HG03565 (cell line): ENCODE measurements around the gene MUSK.
"Not testable (repeated sequence)": the region's sequence is repeated elsewhere in the genome, so short reads cannot be mapped to it uniquely, and the experiment has no call there.

Experiments used
- ATAC-seq: cut with Tn5 transposase; IDR thresholded peaks from one replicate; pipeline ENCODE4 v1.9.1; 2021; ENCODE audit warnings: mild to moderate bottlenecking, moderate library complexity; ENCODE audit not compliant: unreplicated experiment

The MUSK gene

DNA sequence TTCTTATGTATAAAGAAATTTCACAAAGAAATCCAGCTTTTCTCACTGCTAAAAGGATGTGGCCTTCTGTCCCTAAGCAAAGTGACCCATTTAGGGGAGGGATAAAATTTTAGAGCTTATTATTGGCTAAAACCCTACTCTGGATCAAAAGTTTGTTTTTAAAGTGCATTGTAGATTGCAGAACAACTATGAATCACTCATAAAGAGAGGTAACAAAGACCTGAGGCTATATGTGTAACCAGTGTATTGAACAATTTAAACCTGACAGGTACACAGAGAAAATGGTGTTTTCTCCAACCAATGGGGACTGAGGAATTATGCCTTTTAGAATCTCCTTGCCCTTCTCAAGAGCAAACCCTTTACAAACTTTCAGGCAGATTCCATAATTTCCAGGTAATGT, 86.6 kb downstream of the MUSK start:
- no peak for ATAC-seq

- ATAC-seq: no peak
Measured at GRCh38 chr9:110758201-110758600, 89.6 kb downstream of the MUSK start.

GRCh38 chr9:110762783-110763182, 94.2 kb downstream of the MUSK start:
- no peak for ATAC-seq

- ATAC-seq: no peak
Measured at GRCh38 chr9:110763568-110763967, 95.0 kb downstream of the MUSK start.

- no peak for ATAC-seq
Measured at GRCh38 chr9:110764006-110764405, 95.4 kb downstream of the MUSK start.

DNA sequence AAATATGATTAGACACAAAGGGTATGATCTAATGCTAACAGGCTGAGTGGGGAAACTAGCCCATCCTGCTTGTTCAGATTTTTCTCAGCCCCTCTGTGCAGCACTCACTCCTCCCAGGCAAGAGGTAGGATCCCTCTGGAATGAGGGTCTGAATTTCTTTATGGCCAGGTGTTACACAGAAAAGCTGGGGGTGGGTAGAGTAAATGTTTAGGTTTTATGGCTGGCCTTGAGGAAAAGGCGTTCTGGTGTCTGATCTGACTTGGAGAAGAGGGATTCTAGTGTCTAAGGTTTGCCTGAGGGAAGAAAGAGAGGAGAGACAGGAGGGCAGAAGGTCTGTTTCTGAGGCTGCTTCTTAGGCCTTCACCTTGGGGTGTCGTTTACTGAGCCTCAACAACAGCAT, 97.3 kb downstream of the MUSK start:
- ATAC-seq: no peak

GRCh38 chr9:110767559-110768063, 99.0 kb downstream of the MUSK start:
- ATAC-seq: no peak

GRCh38 chr9:110768886-110769285, 100.3 kb downstream of the MUSK start:
- ATAC-seq: no peak

- no peak for ATAC-seq
Measured at GRCh38 chr9:110769667-110770066, 101.1 kb downstream of the MUSK start.

DNA sequence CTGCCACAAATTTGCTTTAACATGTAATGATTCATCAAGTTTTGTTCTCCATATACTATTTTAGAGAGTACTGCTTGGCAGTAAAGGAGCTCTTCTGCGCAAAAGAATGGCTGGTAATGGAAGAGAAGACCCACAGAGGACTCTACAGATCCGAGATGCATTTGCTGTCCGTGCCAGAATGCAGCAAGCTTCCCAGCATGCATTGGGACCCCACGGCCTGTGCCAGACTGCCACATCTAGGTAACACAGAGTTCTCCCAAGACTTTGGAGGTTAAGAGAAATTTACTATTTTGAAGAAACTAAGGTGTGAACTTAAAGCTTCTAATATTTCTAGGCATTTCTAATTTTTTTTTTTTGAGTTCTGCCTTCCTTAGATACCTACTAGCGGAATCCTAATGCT, 107.1 kb downstream of the MUSK start:
- no peak for ATAC-seq

GRCh38 chr9:110776221-110776620, 107.6 kb downstream of the MUSK start:
- no peak for ATAC-seq

DNA sequence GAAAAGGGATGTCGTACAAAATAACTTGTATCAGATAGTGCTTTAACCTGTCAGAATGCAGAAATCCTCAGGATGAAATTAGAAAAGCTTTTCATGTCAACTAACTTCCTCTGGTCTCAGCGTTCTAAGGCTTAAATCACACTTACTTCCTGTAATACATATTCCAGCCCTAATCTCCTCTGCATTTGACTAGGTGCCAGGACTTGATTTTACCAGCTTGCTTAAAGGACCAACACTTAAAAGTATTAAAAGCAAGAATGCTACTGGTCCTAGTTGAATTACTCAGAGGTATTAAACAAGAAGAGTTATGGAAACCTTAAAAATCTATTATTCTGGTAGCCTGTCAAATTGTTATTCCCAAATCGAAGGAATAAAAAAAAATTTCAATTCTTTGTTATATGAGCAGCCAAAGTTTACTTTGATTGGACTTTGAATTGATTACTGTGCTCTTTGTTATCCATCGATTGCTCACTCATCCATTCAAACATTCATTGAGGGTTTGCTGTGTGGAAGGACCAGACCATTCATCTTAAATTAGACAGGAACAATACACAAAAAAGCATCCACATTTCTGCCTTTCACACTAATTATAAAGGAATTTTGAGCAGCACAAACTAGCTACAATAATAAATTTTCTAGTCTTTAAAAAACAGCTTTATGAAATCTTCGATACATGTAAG, 108.7 kb downstream of the MUSK start:
- no peak for ATAC-seq

DNA sequence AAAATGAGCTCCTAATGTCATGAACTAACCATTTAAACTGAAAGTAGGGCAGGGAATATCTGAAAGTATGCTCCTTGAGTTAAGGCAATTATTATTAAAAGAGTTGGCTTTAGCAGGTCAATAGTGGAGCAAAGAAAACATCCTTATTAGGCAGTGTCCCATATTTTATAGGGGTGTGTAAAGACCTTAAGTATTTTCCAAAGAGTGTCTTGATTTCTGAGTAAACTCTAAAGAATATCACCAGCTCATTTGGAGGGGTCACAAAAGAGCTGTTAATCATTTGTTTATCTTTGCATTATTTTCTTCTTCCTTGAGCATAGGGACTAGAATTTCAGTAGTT, 109.3 kb downstream of the MUSK start:
- ATAC-seq: no peak

DNA sequence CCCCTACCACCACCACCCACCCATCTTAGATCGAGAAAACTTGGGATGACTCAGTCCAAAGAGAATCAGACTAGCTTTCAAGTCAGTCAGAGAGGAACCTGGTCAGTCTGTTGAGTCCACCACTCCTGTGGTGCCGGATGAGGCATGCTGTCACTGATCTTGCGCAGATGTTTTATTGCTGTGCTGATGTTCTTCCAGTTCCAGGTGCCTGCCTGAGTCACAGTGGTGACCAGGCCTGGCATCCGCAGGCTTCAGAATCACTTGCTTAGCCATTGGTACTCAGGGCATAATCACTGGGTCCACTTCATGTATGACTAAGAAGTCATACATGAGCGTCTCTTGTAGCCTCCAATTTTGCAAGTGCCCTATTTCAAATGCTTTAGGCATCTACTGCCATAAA, 114.1 kb downstream of the MUSK start:
- ATAC-seq: no peak

DNA sequence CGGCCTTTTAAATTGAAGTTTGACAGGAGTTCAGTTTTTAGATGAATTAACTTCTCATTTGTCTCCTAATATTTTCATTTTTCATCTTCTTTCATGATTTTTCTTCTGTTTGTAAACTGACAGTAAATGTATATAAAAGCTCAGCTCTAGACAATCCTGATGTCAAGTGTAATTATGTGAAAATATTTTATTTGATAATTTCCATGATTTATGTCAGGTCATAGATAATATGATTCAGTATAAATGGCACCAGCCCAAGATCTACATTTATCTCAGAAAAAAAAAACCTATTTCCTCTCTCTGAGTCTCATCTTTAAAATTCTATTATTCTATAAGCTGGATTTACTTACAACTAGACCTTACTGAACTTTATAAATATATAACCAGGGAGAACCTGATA, 115.7 kb downstream of the MUSK start:
- ATAC-seq: no peak

- ATAC-seq: no peak
Measured at GRCh38 chr9:110785166-110785565, 116.6 kb downstream of the MUSK start.

DNA sequence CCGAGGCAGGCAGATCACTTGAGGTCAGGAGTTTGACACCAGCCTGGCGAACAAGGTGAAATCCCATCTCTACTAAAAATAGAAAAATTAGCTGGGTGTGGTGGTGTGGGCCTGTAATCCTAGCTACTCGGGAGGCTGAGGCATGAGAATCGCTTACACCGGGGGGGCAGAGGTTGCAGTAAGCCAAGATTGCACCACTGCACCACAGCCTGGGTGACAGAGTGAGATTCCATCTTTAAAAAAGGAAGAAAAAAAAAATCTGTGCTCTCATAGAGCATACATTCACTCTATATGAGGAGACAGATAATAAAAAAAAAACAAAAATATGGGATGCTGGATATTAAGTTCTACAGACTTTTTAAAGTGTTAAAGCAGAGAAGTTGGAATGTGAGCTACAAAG, 119.8 kb downstream of the MUSK start:
- not testable (repeated sequence) for ATAC-seq

DNA sequence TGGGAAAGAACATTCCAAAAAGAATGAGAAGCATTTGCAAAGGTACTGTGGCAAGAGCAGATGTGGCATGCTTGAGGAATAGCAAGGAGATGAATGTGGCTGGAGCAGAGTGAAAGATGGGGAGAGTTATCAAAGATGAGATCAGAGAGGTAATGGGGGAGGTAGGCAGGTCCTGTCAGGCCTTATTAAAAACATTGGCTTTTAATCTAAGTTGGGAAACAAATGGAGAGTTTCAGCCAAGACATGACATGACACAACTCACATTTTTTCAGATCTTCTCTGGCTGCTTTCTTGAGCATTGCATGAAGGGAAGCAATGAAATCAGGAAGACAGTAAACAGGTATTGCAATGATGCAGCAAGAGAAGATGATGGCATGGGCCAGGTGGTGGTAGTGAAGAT, 120.3 kb downstream of the MUSK start:
- ATAC-seq: no peak

DNA sequence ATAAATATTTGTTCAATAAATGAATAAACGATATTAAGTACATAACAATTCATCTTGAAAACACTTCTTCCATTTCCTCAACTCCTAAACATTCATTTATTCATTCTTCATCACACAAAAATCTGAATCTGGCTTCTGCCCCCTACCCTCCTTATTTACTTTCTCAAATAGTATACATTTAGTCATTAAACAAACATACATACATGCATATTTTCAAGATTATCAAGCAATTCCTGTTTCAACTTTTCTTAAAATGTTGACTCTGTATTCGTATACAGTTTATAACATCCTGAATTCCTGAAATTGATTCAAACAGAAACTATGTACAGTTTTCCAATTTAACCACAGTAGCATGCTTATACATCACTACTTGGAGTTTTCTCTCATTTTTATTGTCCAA, 129.0 kb downstream of the MUSK start:
- no peak for ATAC-seq

- no peak for ATAC-seq
Measured at GRCh38 chr9:110799396-110799795, 130.8 kb downstream of the MUSK start.

DNA sequence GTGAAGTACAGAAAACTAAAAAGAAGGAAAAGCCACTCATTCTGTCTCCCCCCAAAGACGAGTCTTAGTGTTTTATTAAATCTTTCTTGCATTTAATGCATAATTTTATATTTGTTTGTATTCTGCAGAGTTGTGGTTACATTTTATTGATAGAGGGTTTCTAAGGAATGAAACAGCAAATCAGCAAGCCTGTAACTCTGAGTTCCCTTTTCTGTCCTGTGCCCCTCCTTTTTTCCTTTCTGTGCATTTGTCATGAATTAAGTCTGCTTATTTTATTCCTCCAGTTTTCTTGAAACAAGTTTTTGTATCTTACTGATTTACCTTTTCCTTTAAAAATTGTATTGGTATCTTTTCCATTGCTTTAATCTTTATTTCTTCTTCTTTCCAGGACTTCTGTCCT, 132.8 kb downstream of the MUSK start:
- no peak for ATAC-seq

- ATAC-seq: no peak
Measured at GRCh38 chr9:110802416-110803035, 133.9 kb downstream of the MUSK start.
